DOHH2 (cell line): Measurements from ENCODE around the gene MAML1.
"Not testable (repeated sequence)": the region's sequence is repeated elsewhere in the genome, so short reads cannot be mapped to it uniquely, and the experiment has no call there.

ENCODE experiments used
- H3F3A ChIP-seq: fragments of 200-600 bp; sonication (generic), shearing (Covaris generic); 2 replicates; pipeline ENCODE4 v1.6.0; 2016; ENCODE audit warnings: antibody characterized with exemption, mild to moderate bottlenecking; ENCODE audit not compliant: control insufficient read depth, insufficient read depth
- H3K27ac ChIP-seq: fragments of 200-600 bp; sonication (generic); 2 replicates; pipeline ENCODE4 v1.5.1; 2014; ENCODE audit warnings: low read depth, mild to moderate bottlenecking, low read length, moderate library complexity
- H3K27me3 ChIP-seq: fragments of 200-600 bp; sonication (generic); 2 replicates; pipeline ENCODE4 v1.6.1; 2014; ENCODE audit warnings: mild to moderate bottlenecking, low read length, mixed read lengths; ENCODE audit not compliant: control insufficient read depth
- H3K36me3 ChIP-seq: fragments of 200-600 bp; sonication (generic); 2 replicates; pipeline ENCODE4 v1.6.1; 2014; ENCODE audit warnings: mild to moderate bottlenecking, low read length, moderate library complexity, mixed read lengths; ENCODE audit not compliant: control insufficient read depth
- H3K4me1 ChIP-seq: fragments of 200-600 bp; sonication (generic); 2 replicates; pipeline ENCODE4 v1.6.1; 2014; ENCODE audit warnings: mild to moderate bottlenecking, low read length, mixed read lengths; ENCODE audit not compliant: control insufficient read depth
- H3K4me2 ChIP-seq: fragments of 200-600 bp; sonication (generic); 2 replicates; pipeline ENCODE4 v1.6.0; 2014; ENCODE audit warnings: mild to moderate bottlenecking, low read length, moderate library complexity
- H3K4me3 ChIP-seq: fragments of 200-600 bp; sonication (generic); 2 replicates; pipeline ENCODE4 v1.5.1; 2014; ENCODE audit warnings: mild to moderate bottlenecking, low read length, mixed read lengths
- H3K79me2 ChIP-seq: fragments of 200-600 bp; sonication (generic); 2 replicates; pipeline ENCODE4 v1.6.1; 2014; ENCODE audit warnings: mild to moderate bottlenecking, low read length, mixed read lengths; ENCODE audit not compliant: control insufficient read depth
- H3K9me2 ChIP-seq: fragments of 200-600 bp; sonication (generic); replicated peaks from 2 replicates; pipeline ENCODE4 v1.6.1; 2014; ENCODE audit warnings: mild to moderate bottlenecking, low read length, mixed read lengths; ENCODE audit not compliant: control insufficient read depth
- H3K9me3 ChIP-seq: fragments of 200-600 bp; sonication (generic); 2 replicates; pipeline ENCODE4 v1.6.1; 2014; ENCODE audit warnings: antibody characterized with exemption, low read length, mixed read lengths; ENCODE audit not compliant: control insufficient read depth, insufficient read depth
- H4K20me1 ChIP-seq: fragments of 200-600 bp; sonication (generic); 2 replicates; pipeline ENCODE4 v1.6.0; 2014; ENCODE audit warnings: low read depth, mild to moderate bottlenecking, antibody characterized with exemption, low read length, moderate library complexity; ENCODE audit not compliant: control insufficient read depth, insufficient read depth
- CTCF ChIP-seq: fragments of 200-600 bp; sonication (generic); IDR thresholded peaks from one replicate; pipeline ENCODE4 v1.5.1; 2014; ENCODE audit warnings: antibody characterized with exemption, mild to moderate bottlenecking, low read depth, low read length; ENCODE audit not compliant: poor library complexity, severe bottlenecking
- EZH2phosphoT487 ChIP-seq: fragments of 200-600 bp; sonication (generic); IDR thresholded peaks from 2 replicates; pipeline ENCODE4 v1.6.1; 2017; ENCODE audit warnings: borderline replicate concordance, mild to moderate bottlenecking, antibody characterized with exemption, low read length, moderate library complexity, mixed read lengths

Gene MAML1

DNA sequence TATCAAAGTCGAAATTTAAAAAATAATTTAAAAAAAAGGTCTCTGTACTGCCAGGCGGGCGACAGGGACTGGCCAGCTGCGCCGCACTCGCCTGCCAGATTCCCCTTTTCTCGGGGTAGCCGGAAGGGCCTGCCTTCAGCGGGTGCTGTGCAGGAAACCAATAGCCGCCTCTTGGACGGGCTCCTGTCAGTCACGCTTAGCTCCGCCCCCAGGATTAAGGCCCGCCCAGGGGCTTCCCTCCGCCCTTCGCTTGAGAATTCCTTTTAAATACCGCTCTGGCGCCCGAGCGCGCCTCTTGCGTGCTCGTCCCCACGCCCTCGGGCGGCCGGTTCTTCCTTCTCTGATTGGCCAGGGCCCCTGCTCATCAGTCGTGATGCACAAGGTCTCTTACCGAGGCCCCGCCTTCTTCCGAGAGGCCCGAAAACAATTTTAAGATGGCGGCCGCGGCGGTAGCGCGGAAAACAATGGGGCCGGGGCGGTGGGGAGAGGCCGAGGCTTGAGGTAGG is at the start of gene MAML1:
Gene MAML1 (plus strand): TSS at position 411 of the 506 bp plus-strand sequence. CDS start 291 bp downstream, outside the sequence.
- TF ChIP-seq CTCF (no peak), EZH2phosphoT487 (no peak)
- Histone ChIP-seq H3F3A (peaks cover 48% of the 10 kb centered on the region), H3K4me2 (peak within 1 kb of the TSS; percentile 98), H3K27ac (peak within 1 kb of the TSS; percentile 55), H3K9me2 (no peaks in the 10 kb centered on the region), H4K20me1 (peaks cover 23% of the 10 kb centered on the region), H3K27me3 (no peaks in the 10 kb centered on the region), H3K4me1 (peaks cover 32% of the 10 kb centered on the region), H3K79me2 (peaks cover 53% of the 10 kb centered on the region), H3K9me3 (no peaks in the 10 kb centered on the region), H3K36me3 (peaks cover 81% of the 10 kb centered on the region), H3K4me3 (peak within 1 kb of the TSS; percentile 100)

GRCh38 chr5:179689212-179689611 is 43.4 kb upstream of the MAML1 start:
- H3K4me3 ChIP-seq, H3K79me2 ChIP-seq, H3K36me3 ChIP-seq, H3K9me3 ChIP-seq, H4K20me1 ChIP-seq, H3K27me3 ChIP-seq, H3K4me2 ChIP-seq, H3K9me2 ChIP-seq, H3K4me1 ChIP-seq, H3K27ac ChIP-seq, H3F3A ChIP-seq: not testable (repeated sequence)

DNA sequence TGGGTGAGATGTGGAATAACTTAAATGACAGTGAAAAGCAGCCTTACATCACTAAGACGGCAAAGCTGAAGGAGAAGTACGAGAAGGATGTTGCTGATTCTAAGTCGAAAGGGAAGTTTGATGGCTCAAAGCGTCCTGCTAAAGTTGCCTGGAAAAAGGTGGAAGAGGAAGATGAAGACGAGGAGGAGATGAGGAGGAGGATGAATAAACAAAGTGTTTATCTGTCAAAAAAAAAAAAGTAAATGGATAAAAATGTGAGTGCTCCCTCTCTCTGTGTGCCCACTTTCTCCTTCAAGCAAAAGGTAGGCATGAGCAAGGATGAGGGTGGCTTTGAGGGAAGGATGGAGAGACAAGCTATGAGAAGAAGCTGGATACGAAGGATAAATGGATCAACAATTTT is 38.1 kb upstream of the MAML1 start:
- TF ChIP-seq EZH2phosphoT487: no peak
- Histone ChIP-seq H3K4me1 (peaks cover 13% of the 10 kb centered on the region), H3K4me2 (no peak overlapping the region), H3K4me3 (no peak overlapping the region), H3K9me2 (no peaks in the 10 kb centered on the region), H3K27ac (no peak overlapping the region), H3F3A (no peaks in the 10 kb centered on the region; the same call in 1 of the 2 replicates), H3K79me2 (peaks cover 19% of the 10 kb centered on the region), H3K36me3 (peaks cover 7% of the 10 kb centered on the region), H3K27me3 (no peaks in the 10 kb centered on the region), H4K20me1 (peaks cover 1% of the 10 kb centered on the region), H3K9me3 (no peaks in the 10 kb centered on the region)

DNA sequence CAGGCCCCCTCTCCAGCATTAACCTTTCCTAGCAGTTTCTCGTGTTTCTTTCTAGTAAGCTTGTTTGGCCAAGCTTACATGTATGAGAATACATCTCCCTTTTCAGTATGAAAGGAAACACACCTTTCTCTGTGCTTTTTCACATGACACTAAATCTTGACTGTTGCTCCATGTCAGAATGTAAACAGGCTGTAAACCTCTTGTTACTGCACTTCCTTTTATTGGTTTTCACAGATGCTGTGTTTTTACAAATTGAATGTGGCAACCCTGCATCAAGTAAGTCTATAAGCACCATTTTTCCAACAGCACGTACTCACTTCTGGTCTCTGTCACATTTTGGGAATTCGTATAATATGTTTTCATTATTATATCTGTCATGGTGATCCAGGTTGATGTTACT is 36.0 kb upstream of the MAML1 start:
- peaks cover 28% of the 10 kb centered on the region for H3K4me1 ChIP-seq
- H3K4me2 ChIP-seq: peak overlapping the region; percentile 55
- no peaks in the 10 kb centered on the region for H3K27me3 ChIP-seq
- no peak overlapping the region for H3K27ac ChIP-seq
- H3K36me3 ChIP-seq: peaks cover 25% of the 10 kb centered on the region
- no peaks in the 10 kb centered on the region for H3K9me2 ChIP-seq
- peaks cover 12% of the 10 kb centered on the region for H4K20me1 ChIP-seq
- no peaks in the 10 kb centered on the region for H3K9me3 ChIP-seq
- H3K4me3 ChIP-seq: no peak overlapping the region
- H3K79me2 ChIP-seq: peaks cover 39% of the 10 kb centered on the region
- H3F3A ChIP-seq: no peaks in the 10 kb centered on the region; the same call in 1 of the 2 replicates
- TF ChIP-seq CTCF (no peak), EZH2phosphoT487 (no peak)
